Breast epithelium (tissue), 3 donors: ENCODE results near the gene CSF3.

Experiments used
- POLR2A ChIP-seq: fragments of 450-650 bp; IDR thresholded peaks from one replicate; pipeline ENCODE4 v1.6.1; 2016; ENCODE audit warnings: antibody characterized with exemption, mild to moderate bottlenecking, moderate library complexity
- POLR2AphosphoS5 ChIP-seq, 3 donors: sonication (generic); formaldehyde crosslinking; IDR thresholded peaks; one replicate each; pipeline ENCODE4 v1.6.1; 2017; ENCODE audit warnings: antibody characterized with exemption in 3 of 3
- TF ChIP-seq, protein P1 (sequence below), 3 donors: fragments of 450-650 bp; IDR thresholded peaks; one replicate each; pipeline ENCODE4 v1.5.1; 2016 to 2017; ENCODE audit warnings: antibody characterized with exemption in 3 of 3, mild to moderate bottlenecking in 3 of 3, moderate library complexity in 3 of 3

DNA sequence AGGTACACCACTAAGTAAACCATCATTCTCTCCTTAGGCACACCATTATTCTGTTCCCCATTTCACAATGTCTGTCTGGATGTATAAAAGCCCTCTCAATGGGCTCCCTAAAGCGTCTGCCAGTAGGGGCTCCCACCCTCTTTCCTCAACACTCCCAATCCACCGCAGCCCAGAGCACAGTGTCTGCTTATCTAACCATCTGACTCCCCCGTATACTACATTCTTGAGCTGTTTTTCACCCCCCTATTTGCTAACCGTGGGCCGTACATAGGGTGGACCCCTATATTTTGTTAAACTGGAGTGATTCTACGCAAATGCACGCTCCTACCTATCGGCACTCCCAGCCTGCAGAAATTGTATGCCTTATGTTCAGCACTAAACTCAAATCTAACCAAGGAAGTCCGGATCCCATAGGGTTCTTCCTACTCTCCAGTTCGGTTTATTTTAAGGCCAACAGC, 35.3 kb upstream of the CSF3 start:
- TF ChIP-seq, protein P1, sequence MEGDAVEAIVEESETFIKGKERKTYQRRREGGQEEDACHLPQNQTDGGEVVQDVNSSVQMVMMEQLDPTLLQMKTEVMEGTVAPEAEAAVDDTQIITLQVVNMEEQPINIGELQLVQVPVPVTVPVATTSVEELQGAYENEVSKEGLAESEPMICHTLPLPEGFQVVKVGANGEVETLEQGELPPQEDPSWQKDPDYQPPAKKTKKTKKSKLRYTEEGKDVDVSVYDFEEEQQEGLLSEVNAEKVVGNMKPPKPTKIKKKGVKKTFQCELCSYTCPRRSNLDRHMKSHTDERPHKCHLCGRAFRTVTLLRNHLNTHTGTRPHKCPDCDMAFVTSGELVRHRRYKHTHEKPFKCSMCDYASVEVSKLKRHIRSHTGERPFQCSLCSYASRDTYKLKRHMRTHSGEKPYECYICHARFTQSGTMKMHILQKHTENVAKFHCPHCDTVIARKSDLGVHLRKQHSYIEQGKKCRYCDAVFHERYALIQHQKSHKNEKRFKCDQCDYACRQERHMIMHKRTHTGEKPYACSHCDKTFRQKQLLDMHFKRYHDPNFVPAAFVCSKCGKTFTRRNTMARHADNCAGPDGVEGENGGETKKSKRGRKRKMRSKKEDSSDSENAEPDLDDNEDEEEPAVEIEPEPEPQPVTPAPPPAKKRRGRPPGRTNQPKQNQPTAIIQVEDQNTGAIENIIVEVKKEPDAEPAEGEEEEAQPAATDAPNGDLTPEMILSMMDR (IDR thresholded peaks at IDR 0.05): no peak
- TF ChIP-seq POLR2A (no peak), POLR2AphosphoS5 (IDR thresholded peaks at IDR 0.05) (no peak)
